ENCODE data around the gene MGAT3.
A peak's percentile ranks its signal among the peaks of the same experiment; 100 is the strongest.

Gene MGAT3

DNA sequence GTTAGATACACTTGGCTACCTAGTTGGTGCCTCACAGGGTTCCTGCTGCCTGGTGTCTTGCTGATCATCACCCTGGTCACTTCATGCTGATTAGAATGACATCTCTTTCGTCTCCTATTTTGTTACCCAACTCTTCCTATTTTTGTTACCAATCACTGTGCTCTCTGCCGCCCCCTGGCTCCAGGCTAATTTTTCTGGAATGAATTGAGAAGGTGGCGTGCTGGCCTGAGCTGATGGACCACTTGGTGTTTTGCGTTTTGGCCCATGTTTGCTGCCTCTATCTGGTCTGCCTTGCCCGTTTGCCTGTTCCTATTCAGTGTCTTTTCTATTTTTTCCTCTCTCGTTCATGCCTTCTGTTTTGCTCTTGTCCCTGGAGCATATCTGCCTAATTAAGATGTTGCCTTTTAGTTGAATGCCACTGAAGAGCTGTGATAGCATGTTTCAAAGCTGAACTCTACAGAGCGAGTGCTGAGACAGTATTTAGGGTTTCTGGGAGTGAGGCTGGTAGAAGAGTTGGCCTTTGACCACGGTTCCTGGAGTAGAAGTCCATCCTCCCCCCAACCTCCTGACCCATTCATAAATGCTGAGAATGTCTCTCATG lies 57.7 kb downstream of the MGAT3 start:
- no peak overlapping the region for H3K27ac ChIP-seq (replicated peaks)
- no peak overlapping the region for H3K4me3 ChIP-seq (replicated peaks; ENCODE audit: insufficient read depth, low read length)
- peak in 1 of 2 experiments; percentile 68 for DNase-seq (ENCODE audit: low read depth in 1 of 2, low spot score in 1 of 2)
- no peaks in the 10 kb centered on the region for H3K27me3 ChIP-seq (ENCODE audit: insufficient read depth, poor library complexity, severe bottlenecking)
- no peak for TF ChIP-seq SPI1 (IDR thresholded peaks at IDR 0.05; ENCODE audit: borderline replicate concordance, low read depth)
- TF ChIP-seq, protein P1, sequence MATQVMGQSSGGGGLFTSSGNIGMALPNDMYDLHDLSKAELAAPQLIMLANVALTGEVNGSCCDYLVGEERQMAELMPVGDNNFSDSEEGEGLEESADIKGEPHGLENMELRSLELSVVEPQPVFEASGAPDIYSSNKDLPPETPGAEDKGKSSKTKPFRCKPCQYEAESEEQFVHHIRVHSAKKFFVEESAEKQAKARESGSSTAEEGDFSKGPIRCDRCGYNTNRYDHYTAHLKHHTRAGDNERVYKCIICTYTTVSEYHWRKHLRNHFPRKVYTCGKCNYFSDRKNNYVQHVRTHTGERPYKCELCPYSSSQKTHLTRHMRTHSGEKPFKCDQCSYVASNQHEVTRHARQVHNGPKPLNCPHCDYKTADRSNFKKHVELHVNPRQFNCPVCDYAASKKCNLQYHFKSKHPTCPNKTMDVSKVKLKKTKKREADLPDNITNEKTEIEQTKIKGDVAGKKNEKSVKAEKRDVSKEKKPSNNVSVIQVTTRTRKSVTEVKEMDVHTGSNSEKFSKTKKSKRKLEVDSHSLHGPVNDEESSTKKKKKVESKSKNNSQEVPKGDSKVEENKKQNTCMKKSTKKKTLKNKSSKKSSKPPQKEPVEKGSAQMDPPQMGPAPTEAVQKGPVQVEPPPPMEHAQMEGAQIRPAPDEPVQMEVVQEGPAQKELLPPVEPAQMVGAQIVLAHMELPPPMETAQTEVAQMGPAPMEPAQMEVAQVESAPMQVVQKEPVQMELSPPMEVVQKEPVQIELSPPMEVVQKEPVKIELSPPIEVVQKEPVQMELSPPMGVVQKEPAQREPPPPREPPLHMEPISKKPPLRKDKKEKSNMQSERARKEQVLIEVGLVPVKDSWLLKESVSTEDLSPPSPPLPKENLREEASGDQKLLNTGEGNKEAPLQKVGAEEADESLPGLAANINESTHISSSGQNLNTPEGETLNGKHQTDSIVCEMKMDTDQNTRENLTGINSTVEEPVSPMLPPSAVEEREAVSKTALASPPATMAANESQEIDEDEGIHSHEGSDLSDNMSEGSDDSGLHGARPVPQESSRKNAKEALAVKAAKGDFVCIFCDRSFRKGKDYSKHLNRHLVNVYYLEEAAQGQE (IDR thresholded peaks at IDR 0.05; ENCODE audit: insufficient replicate concordance, low read depth): no peak
- TF ChIP-seq GABPA (IDR thresholded peaks at IDR 0.05; ENCODE audit: low read depth): no peak
- TF ChIP-seq, protein P2, sequence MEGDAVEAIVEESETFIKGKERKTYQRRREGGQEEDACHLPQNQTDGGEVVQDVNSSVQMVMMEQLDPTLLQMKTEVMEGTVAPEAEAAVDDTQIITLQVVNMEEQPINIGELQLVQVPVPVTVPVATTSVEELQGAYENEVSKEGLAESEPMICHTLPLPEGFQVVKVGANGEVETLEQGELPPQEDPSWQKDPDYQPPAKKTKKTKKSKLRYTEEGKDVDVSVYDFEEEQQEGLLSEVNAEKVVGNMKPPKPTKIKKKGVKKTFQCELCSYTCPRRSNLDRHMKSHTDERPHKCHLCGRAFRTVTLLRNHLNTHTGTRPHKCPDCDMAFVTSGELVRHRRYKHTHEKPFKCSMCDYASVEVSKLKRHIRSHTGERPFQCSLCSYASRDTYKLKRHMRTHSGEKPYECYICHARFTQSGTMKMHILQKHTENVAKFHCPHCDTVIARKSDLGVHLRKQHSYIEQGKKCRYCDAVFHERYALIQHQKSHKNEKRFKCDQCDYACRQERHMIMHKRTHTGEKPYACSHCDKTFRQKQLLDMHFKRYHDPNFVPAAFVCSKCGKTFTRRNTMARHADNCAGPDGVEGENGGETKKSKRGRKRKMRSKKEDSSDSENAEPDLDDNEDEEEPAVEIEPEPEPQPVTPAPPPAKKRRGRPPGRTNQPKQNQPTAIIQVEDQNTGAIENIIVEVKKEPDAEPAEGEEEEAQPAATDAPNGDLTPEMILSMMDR (IDR thresholded peaks at IDR 0.05; ENCODE audit: insufficient read depth, low read length): peak; percentile 77
- TF ChIP-seq POLR2AphosphoS5 (IDR thresholded peaks at IDR 0.05; ENCODE audit: low read depth): no peak

DNA sequence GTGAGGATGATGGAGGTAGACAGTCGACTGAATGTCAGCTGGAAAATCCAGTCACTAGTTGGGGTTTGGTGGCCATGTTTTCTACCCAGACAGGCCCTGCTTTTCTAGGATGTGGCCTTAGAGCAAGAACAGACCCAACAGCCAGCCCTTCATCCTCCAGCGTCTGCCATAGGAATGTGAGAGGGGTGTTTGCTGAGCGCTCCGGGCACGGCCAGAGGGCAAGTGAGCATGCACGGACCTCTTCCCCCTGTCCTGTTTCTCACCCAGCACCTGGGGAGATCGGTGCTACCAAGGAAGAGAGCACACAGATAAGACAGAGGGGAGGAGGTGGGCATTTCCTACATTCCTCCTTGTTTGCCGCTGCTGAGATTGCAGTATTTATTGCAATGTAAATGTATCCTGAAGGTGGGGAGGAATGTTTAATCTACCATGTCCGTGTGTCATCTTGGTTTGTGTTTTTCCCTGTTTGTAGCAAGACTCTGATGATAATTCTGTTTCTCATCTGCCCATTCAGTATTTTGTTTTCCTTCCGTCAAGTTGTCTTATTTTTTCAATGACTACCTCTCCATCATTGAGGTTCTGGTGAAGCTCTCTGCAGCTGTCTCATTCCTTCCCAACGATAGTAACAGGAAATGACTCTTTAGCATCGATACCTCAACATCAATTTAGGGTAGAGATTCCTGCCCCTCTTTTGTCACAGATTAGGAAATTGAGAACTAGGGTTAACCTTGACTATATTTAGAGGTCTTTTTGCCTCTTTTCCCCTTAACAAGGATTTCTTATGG lies 58.6 kb downstream of the MGAT3 start:
- Histone ChIP-seq H3K27ac (replicated peaks) (no peak overlapping the region), H3K4me3 (replicated peaks; ENCODE audit: insufficient read depth, low read length) (no peak overlapping the region), H3K27me3 (ENCODE audit: insufficient read depth, poor library complexity, severe bottlenecking) (no peaks in the 10 kb centered on the region)
- DNase-seq (ENCODE audit: low read depth in 1 of 2, low spot score in 1 of 2): no peak
- TF ChIP-seq, protein P2 (IDR thresholded peaks at IDR 0.05; ENCODE audit: insufficient read depth, low read length): no peak
- TF ChIP-seq SPI1 (IDR thresholded peaks at IDR 0.05; ENCODE audit: borderline replicate concordance, low read depth) (no peak), POLR2AphosphoS5 (IDR thresholded peaks at IDR 0.05; ENCODE audit: low read depth) (no peak), GABPA (IDR thresholded peaks at IDR 0.05; ENCODE audit: low read depth) (no peak)
- TF ChIP-seq, protein P1 (IDR thresholded peaks at IDR 0.05; ENCODE audit: insufficient replicate concordance, low read depth): no peak

DNA sequence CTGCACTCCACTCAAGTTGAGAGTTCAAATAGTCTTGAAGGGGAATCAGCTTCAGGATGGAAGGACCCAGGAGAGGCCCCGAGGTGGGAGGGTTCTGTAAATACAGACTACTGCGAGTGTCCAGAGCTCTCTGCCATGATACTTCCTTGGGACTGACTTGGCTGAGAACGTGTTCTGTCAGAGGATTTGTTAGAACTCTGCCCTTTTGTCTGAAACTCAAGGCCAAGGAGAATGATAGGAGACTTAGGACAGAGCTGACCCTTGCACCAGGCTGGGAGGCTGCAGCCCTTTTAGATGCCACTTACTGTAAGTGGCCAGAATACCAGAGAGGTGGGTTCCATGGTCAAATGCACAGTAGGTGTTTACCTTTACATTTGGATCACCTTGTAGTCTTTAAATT lies 60.7 kb downstream of the MGAT3 start:
- H3K27ac ChIP-seq (replicated peaks): no peak overlapping the region
- no peak overlapping the region for H3K4me3 ChIP-seq (replicated peaks; ENCODE audit: insufficient read depth, low read length)
- H3K27me3 ChIP-seq (ENCODE audit: insufficient read depth, poor library complexity, severe bottlenecking): no peaks in the 10 kb centered on the region
- DNase-seq (ENCODE audit: low read depth in 1 of 2, low spot score in 1 of 2): no peak
- TF ChIP-seq GABPA (IDR thresholded peaks at IDR 0.05; ENCODE audit: low read depth) (no peak), POLR2AphosphoS5 (IDR thresholded peaks at IDR 0.05; ENCODE audit: low read depth) (no peak; the same call in 1 of the 2 replicates), SPI1 (IDR thresholded peaks at IDR 0.05; ENCODE audit: borderline replicate concordance, low read depth) (no peak)
- TF ChIP-seq, protein P1 (IDR thresholded peaks at IDR 0.05; ENCODE audit: insufficient replicate concordance, low read depth): no peak
- TF ChIP-seq, protein P2 (IDR thresholded peaks at IDR 0.05; ENCODE audit: insufficient read depth, low read length): no peak
